GM19395 (cell line): ENCODE measurements around the gene GRID1.

Experiments
- ATAC-seq: cut with Tn5 transposase; IDR thresholded peaks from one replicate; pipeline ENCODE4 v1.9.1; 2021; ENCODE audit warnings: mild to moderate bottlenecking, moderate library complexity; ENCODE audit not compliant: unreplicated experiment

The GRID1 gene

DNA sequence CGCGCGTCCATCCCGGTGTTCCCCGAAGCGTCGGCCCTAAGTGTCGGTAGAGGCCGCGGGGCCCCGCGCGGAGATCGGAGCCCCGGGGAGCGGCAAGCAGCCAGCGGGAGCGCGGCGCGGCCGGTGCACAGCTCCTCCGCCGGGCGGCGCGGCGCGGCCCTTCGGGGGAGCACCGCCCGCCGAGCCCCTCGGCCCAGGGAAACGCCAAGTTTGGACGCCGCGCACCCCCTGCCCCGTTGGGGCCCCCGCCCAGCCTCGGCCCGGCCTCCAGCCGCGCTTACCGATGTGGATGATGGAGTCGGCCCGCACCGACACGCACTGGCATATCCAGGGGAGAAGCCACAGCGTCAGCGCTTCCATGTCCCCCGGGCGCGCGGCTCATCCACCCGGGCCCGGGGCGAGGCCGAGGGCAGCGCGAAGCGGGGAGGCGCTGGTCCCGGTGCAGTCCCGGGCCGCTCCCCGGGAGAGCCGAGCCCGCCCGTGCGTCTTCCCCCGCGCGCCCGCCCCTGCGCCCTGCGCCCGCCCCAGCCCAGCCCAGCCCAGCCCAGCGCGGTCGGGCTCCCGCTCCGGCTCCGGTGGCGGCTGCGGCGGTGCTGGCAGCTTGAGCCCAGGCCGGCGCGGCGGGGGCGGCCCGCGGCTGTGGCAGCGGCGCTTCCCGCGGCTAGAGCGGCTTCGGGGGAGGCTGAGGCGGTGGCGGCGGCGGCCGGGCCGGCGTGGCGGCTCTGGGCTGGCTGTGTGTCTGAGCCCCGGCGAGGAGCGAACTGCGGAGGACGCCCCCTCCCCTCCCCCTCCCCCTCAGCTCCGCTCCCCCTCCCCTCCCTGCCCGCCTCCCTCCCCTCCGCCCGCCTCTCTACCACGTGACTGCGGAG lies at the start of gene GRID1:
TSS of gene GRID1 (minus strand) at position 763 of the 869 bp plus-strand sequence.
- no peak for ATAC-seq

DNA sequence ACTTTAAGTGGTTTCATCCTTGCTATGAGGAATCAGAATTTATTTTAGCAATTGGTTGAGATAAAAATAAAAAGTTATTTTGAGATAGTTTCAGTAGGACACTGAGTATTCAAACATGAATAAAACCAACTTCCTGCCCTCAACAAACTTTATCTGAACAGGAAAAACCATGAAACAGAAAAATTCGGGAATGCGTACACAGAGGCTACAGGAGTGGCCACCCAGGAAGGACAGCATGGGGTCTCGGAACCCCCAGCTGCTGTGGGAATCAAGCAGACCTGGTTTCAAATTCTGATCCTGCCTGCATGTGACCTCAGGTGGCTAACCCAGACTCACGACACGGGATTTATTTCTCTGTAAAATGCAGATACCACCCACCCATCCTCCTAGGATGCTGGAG lies 49.0 kb upstream of the GRID1 start:
- no peak for ATAC-seq

DNA sequence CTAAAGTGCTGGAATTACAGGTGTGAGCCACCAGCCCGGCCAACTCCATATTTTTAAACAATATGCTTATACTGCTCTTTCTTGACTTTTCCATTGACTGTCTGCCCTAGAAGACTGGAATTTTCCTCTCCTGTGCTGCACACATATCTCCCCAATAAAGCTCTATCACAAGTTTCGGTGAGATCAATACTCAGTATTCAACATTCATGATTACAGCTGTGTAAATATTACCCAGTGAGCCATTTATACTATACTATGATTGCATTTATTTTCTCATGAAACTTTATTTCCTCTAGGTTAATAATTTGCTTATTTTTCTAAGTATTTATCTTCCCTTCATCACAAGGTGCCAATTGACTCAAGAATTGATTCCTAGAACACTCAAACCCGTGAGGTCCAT lies 48.5 kb upstream of the GRID1 start:
- ATAC-seq = no peak

DNA sequence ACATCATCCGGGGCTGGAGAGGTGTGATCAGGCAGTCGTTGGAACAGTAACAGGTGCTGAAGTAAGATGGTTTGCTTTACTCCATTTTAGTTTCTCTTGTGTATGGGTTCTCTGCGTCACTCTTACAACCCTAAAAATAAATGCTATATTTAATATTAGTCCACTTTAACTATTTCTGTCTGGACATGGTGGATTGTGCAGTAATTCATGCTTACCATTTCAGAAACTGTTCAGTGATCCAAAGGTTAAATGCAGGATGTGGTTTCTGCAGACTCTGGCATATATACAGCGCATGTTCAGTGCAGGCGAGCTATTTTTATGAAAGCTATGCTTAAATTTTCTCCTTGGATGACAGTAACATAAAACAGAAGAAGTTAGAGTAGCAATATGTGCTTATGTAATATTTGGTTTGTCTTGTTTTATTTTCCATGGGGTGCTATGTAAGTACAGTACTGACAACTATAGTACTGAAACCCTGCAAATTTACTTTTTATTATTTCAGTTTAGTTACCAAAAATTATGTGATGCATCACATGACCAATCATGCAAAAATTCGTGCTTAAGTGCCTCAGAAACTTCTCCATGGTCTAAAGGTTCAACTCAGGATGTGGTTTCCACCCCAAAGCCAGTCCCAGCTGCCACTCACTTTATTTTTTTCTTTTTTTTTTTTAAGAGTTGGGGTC lies 46.6 kb upstream of the GRID1 start:
- peak; percentile 78 for ATAC-seq

DNA sequence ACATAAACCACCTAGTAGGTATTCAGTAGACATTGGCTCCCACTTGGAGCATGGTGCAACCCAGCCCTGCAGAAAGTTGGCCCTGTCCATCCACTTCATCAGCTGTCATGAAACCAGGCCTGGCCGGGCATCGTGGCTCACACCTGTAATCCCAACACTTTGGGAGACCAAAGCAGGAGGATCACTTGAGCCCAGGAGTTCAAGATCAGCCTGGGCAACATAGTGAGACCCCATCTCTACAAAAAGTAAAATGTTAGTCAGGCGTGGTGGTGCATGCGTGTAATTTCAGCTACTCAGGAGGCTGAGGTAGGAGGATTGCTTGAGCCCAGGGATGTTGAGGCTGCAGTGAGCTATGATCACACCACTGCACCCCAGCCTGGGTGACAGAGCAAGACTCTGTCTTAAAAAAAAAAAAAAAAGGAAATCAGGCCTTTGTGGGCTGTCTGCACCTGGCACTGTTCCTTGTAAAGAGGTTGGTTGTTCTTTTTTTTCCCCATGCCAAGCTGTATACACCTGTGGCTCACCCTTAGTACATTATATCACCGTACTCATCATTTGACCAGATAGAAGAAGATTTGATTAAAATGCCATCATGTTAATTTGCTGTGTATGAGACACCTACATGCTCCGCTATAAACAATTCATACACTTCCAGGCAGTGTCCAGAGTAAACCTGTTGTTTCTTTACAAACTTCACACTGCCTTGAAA lies 45.4 kb upstream of the GRID1 start:
- ATAC-seq = peak; percentile 3

DNA sequence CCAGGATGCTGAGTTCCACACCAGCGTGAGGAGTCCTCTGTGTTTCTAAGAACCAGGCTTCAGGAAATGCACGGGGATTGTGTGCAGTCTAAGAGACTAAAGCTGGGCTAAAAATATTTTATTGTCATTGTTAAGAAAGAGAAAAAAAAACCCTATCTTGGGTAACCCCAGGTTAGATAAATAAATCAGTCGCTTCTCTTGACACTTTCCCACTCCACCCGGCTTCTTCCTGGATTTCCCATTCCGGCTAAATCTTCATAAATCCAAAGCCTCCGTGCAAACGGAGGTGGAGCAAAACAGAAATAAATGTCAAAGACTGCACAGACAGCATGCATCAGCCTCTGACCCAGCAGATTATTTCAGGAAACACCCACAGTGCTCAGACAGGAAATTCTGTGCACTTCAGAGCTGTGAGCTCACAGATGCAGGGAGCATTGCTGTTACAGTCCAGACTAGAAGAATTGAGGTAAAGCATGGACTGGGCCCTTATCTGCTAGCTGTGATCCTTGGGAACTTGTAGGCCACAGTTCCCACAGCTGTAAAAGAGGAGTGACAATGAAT lies 44.8 kb upstream of the GRID1 start:
- peak; percentile 55 for ATAC-seq

DNA sequence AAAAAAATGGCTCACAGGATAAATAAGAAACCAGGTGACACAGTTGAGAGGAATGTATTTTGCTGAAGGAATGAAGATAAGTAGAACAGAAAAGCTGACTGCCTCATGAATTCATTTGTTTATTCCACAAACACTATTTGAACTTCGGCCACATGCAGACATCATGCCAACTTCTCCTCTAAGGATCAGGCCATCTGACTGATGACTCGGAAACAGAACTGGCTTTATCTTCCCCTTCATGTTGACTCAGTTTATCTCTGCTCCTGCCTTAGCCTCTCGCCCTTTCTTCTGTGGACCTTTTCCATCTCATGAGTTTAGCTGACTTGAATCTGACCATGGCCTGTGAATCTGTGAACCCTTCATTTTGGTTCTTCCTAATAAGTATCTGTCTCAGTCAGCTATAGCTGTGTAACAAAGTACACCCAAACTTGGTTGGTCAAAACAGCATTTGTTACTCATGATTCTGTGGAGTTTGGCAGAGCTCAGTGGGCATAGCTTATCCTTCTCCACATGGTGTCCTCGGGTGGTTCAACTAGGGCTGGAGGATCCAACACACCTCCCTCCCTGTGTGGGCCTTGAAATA lies 44.0 kb upstream of the GRID1 start:
- ATAC-seq = no peak

DNA sequence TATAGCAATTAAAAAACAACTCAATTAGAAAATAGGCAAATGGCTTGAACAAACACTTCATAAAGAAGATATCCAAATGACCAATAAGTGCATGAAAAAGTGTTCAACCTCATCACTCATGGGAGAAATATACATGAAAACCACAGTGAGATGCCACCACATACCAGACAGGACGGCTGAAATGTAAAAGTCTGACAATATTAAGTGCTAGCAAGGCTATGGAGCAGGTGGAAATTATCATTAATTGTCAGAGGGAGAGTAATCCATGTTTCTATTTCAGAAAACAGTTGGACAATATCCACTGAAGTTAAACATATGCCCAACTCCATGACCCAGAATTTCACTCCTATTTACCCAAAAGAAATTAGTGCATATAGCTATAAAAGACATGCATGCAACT lies 42.6 kb upstream of the GRID1 start:
- ATAC-seq = no peak

DNA sequence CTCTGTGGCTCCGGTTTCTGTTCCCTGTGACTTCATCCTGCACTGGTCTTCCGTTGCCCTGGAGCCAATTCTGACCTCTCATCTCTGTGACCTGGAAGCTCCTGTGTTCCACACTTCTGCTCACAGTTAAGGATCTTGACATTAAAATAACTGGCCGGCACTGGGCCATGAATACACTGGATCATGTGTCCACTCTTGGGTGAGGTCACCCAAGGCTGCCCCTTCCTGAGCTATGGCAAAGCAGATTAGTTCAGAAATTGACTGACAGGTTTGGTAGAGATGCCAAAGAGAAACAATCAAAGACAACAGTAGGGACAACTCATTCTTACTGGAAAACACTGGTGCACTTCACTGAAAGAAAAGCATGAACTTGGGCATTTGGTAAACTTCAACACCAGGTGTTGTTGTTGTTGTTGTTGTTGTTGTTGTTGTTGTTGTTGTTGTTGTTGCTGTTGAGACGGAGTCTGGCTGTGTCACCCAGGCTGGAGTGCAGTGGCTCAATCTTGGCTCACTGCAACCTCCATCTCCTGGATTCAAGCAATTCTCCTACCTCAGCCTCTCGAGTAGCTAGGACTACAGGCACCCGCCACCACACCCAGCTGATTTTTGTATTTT lies 36.7 kb upstream of the GRID1 start:
- ATAC-seq = no peak

DNA sequence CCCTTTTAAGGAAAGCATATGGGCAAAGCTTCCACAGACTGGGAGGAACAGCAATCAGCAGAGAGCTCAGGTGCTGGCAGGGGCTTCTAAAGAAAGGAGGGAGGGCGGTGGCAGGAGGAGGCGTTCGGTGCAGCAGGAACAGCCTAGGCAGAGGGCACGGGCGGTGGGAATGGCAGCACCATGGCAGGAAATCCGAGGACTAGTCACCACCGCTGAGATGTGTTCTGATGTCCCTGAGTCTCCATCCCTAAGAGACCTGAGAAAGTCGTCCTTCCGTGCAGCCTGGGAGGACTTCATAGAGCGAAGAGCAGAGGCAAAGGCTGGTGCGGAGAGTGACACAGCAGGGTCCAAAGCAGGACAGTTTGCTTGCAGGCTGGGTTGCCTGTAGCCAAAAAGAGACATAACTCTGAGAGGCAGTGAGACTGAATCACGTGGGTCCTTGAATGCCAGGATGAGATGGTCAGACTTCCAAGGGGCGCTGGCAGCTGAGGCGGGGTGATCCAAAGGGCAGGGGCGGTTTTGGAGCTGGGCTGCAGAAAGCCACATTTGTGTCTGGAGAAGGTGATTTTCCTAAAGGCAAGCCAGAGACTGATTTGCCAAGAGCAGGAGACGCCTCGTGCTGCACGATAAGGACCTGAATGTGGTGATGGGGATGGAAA lies 35.8 kb upstream of the GRID1 start:
- ATAC-seq = no peak

DNA sequence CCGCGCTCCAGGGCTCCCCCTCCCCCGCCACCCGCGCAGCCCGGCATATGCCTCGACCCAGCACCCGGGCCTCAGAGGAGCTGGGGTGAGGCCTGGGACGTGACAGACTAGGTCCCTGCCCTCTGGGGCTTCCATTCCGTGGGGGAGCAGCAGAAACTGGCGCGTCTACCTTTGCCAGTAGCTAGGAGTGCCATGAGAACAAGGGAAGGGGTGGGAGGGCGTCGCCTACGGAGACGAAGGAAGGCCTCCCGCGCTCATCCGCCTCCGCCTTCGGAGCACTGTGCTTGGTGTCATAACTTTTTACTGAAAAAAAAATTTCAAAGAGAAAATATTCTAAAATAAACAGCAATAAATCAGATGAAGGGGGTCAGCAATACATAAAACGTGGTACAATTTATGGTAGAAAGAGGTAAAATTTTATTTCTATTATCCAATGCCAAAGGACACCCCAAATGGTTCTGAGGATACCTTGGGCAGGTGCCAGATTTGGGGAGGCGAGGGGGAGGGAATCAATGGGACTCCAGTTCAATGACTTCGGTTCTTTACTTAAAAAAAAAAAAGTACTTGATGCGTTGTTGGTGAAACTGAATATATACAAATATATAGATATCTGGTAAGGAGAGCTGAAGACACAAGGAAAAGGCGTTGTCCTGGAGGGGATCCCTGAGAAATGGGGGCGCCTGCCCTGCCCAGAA lies 35.1 kb upstream of the GRID1 start:
- ATAC-seq = no peak

DNA sequence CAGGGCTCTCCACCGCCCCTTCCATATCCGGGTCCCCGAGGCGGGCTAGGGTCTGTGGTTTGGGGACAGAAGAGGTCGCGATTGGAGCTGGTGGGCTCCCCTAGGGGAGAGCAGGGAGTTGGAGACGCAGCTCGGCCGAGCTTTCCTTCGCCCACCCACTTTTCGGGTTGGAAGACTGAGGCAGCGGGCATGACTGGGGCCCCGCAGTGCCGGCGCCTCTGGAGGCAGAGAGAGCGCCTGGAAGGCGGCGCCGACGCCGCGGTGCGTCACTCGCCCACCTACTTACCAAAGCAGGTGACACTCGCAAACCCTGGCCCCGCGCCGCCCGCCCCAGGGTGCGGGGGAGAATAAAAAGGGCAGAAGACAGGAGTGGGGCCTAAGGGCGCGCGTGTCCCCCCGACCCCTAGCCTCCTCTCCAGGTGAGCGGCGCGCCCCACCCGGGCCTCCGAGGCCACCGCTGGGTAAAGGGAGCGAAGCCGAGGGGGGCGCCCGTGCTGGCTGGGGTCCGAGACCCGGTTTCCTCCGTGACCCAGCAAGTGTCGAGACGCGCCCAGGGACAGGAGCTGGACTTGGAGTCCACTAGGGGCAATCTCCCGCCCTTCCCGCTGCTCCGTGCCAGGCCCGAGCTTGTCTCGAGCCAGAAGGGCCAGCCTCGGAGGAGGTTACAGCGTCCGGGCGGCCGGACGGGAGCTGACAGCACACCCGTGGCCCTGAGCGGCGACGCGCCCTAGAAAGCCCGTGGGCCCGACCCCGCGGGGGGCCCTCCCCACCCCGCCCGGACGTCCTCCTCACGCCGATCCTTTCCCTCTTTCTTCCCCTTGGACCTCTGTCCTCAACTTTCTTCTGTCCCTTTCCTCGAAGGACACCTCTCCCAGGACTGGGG lies 34.4 kb upstream of the GRID1 start:
- peak; percentile 46 for ATAC-seq

DNA sequence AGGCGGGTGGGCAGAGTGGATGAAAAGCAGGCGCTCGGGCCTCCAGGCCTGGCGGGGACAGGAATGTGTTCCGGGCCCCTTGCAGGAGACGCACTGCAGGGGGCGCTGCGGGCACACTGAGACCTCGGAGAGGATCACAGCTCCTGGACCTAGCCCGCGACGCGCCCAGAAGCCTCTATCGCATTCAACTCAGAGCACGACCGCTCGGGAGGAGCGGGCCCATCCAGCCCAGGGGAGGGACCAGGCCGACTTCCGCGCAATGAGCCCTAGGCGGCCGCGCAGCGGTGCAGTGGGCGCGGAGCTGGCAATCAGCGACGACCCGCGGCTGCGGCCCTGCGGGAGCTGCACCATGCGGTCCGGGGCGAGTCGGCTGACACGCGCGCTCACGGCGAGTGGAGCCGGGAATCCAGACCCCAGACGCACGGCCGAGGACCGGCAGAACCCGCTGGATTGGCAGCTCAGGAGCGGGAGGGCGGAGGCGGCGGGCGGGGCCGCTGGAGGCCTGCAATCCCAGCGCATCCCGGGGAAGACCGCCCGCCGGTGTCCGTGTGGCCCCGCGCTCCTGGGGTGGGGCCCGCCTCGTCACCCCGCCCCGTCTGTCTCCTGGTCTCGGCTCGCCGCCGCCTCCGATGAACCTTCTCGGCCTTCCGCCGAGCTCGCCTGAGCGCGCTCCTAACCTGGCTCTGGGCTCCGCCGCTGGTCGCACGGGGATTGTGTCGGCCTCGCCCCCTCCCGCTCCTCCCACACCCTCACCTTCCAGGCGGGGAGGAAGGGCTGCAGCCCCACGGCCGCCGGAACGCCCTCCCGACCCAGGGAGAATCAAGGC lies 33.5 kb upstream of the GRID1 start:
- peak; percentile 92 for ATAC-seq

DNA sequence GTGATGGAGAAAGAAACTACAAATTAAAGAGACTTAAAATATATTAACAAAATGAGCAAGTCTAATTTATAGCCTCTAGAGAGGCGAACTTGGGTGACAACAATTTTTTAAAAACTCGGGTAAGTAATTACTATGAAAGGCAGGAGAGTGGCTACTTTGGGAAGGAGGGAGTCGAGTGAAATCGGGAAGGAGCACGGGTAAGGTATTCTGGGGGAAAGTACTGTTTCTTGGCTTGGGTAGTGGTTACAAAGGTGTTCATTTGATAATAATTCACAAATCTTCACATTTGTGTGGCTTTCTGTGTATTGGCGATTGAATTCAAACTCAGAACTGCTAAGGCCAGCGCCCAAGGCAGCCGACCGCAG lies 32.9 kb upstream of the GRID1 start:
- ATAC-seq = no peak

DNA sequence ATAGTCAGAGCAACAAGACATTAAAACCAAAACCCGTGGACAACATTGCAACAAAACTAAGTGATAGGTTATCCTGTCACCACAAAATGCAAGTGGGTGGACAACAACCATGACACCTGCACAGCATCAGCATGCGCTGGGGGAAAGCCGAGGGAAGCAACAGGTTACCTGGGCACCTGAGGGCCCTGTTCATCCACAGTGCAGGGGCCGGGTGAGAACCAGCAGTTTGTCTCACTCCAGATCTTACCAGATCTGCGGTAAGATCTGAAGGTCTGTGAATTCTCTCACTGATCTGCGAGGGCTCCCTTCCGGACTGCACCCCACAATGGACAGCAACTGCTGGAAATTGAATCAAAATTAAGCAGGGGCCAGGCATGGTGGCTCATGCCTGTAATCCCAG lies 30.5 kb upstream of the GRID1 start:
- ATAC-seq = no peak

DNA sequence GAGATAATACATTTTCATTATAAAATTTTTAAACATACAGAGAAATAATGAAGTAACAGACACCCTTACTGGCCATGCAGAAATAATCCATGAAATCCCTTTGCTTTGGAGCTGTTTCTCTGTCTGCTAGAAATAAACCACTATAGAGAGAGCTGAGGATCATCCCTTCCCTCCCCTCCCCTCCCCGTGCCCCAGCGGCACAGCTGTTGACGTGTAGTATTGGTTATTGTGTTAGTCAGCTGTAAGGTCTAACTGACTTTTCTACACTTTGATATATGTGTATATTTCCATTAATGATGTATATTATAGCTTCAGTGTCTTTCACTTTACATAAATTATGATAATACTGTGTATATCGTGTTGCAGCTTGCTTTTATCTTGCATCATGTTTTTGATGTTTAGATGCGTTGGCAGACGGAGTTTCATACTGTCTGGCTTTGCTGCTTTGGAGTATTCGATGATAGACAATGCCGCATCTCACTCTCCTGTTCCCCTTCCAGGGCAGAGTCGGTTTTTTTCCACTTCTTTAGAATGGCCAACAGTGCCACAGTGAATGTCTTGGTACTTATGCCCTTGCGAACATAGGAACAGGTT lies 27.4 kb upstream of the GRID1 start:
- no peak for ATAC-seq

DNA sequence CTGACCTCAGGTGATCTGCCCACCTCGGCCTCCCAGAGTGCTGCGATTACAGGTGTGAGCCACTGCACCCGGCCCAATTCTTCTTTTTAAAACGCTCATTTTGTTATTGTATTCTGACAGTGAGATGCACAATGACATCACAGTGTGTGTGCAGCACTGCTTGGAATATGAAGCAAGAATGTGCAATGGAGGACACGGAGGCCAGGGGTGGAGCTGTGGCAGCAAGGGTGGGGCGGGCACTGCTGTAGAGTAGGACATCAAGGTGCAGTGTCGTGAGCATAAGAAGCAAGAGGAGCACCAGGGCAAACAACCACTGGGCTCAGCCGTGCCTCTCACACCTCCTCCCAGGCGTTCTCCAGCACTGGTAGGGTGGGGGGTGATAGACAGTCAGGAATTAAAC lies 26.8 kb upstream of the GRID1 start:
- no peak for ATAC-seq
